Caco-2 (cell line): ENCODE results near the gene DNAJB14. TPM values are rescaled to one million over a fixed set of nuclear protein-coding genes. Genes with fewer than 3 reads are reported as not detected.

Source experiments
- BruUV-seq: library from RNA; stranded (reverse); fragments of 400-500 nt; replicated peaks from 2 replicates; lab custom pipeline; 2021; lab: Mats Ljungman, UMichigan
- CTCF ChIA-PET: fragments of 300-600 bp; sonication (Branson Sonifier 250); formaldehyde crosslinking; loops from one replicate; lab custom pipeline; 2022; ENCODE audit warnings: antibody characterized with exemption; lab: Charles Lee
- POLR2A ChIA-PET: fragments of 300-600 bp; sonication (Branson Sonifier 250); formaldehyde crosslinking; loops from one replicate; lab custom pipeline; 2022; ENCODE audit warnings: antibody characterized with exemption; lab: Charles Lee
- DNase-seq, 2 experiments: peaks; one replicate each; pipeline versions ENCODE4 v3.0.0 to v3.0.0-alpha.2; 2020 to 2022
- H3K27me3 ChIP-seq: replicated peaks from 2 replicates; pipeline ENCODE4 v1.6.0; 2011; ENCODE audit warnings: low read length; ENCODE audit not compliant: control insufficient read depth, insufficient read depth
- H3K36me3 ChIP-seq: 2 replicates; pipeline ENCODE4 v1.5.1; 2011; ENCODE audit warnings: low read length; ENCODE audit not compliant: control insufficient read depth, insufficient read depth
- H3K4me1 ChIP-seq: fragments of 250-450 bp; sonication (Bioruptor Pico); 2 replicates; pipeline ENCODE4 v1.5.1; 2020; ENCODE audit warnings: mild to moderate bottlenecking
- H3K4me3 ChIP-seq: 2 replicates; pipeline ENCODE4 v1.5.1; 2011; ENCODE audit warnings: low read depth, mild to moderate bottlenecking, control low read depth, low read length
- H3K9me3 ChIP-seq: fragments of 250-450 bp; sonication (Bioruptor Pico); 2 replicates; pipeline ENCODE4 v1.5.1; 2020; ENCODE audit warnings: mild to moderate bottlenecking, moderate library complexity
- H3K27ac Mint-ChIP-seq: one replicate; pipeline ENCODE4 v1.8.0; 2022; ENCODE audit warnings: mixed read lengths; ENCODE audit not compliant: unreplicated experiment
- H3K27me3 Mint-ChIP-seq: one replicate; pipeline ENCODE4 v1.8.0; 2022; ENCODE audit warnings: mixed read lengths; ENCODE audit not compliant: insufficient read depth, unreplicated experiment
- H3K36me3 Mint-ChIP-seq: one replicate; pipeline ENCODE4 v1.8.0; 2022; ENCODE audit warnings: mild to moderate bottlenecking, mixed read lengths; ENCODE audit not compliant: insufficient read depth, unreplicated experiment
- H3K4me1 Mint-ChIP-seq: one replicate; pipeline ENCODE4 v1.8.0; 2022; ENCODE audit warnings: low read depth, mixed read lengths; ENCODE audit not compliant: unreplicated experiment
- H3K4me3 Mint-ChIP-seq: one replicate; pipeline ENCODE4 v1.8.0; 2022; ENCODE audit warnings: mild to moderate bottlenecking, moderate library complexity, mixed read lengths; ENCODE audit not compliant: unreplicated experiment
- H3K9me3 Mint-ChIP-seq: one replicate; pipeline ENCODE4 v1.8.0; 2022; ENCODE audit warnings: mixed read lengths; ENCODE audit not compliant: unreplicated experiment
- intact Hi-C: fragments of 100-400 bp; cut with micrococcal nuclease; formaldehyde crosslinking; loops from one replicate; pipeline ENCODE4 v1.10.0; 2022; ENCODE audit not compliant: unreplicated experiment
- total RNA-seq: library from RNA; stranded (reverse); gene quantifications from 2 replicates; pipeline ENCODE4 v1.2.3, GENCODE V29; 2022
- TF ChIP-seq, protein P1 (sequence below), 2 experiments: fragments of 200-600 bp in 1 of 2; IDR thresholded peaks; 1 replicate in 1 of 2; 2 replicates in 1 of 2; pipeline versions ENCODE4 v1.5.1 to v1.8.0; 2011 to 2022; ENCODE audit warnings: antibody characterized with exemption in 1 of 2, control low read depth in 1 of 2, inconsistent platforms in 1 of 2, low read depth in 1 of 2, low read length in 1 of 2, mild to moderate bottlenecking in 1 of 2, moderate library complexity in 1 of 2; ENCODE audit not compliant: insufficient read depth in 1 of 2, severe bottlenecking in 1 of 2, unreplicated experiment in 1 of 2

DNAJB14 gene
- total RNA-seq, 1 experiment from 2014 or later, result 37.3 TPM

DNA sequence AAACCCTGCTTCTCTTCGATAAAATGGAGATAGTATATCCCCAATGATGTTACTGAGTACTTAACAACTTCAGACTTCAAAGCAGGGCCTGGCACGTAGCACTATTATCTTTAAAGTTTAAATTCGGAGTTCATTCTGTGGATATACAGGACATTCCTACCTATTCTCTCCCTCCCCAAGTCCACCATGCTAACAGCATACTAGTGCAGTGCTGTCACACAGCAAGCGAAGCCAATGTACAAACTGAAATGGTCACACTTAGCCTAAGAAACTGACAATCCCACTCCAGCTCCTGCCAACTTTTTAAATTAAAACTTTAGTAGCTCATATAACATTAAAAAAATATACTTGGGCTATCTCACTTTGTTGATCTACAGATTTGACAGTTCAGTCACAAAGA lies 1.2 kb upstream of the DNAJB14 start:
- TF ChIP-seq, protein P1, sequence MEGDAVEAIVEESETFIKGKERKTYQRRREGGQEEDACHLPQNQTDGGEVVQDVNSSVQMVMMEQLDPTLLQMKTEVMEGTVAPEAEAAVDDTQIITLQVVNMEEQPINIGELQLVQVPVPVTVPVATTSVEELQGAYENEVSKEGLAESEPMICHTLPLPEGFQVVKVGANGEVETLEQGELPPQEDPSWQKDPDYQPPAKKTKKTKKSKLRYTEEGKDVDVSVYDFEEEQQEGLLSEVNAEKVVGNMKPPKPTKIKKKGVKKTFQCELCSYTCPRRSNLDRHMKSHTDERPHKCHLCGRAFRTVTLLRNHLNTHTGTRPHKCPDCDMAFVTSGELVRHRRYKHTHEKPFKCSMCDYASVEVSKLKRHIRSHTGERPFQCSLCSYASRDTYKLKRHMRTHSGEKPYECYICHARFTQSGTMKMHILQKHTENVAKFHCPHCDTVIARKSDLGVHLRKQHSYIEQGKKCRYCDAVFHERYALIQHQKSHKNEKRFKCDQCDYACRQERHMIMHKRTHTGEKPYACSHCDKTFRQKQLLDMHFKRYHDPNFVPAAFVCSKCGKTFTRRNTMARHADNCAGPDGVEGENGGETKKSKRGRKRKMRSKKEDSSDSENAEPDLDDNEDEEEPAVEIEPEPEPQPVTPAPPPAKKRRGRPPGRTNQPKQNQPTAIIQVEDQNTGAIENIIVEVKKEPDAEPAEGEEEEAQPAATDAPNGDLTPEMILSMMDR (IDR thresholded peaks at IDR 0.05; ENCODE audit: insufficient read depth in 1 of 2, low read depth in 1 of 2, low read length in 1 of 2, severe bottlenecking in 1 of 2, unreplicated experiment in 1 of 2), result no peak
- Mint-ChIP-seq H3K27me3 (no peaks in the 10 kb centered on the region), H3K4me1 (no peaks in the 10 kb centered on the region), H3K9me3 (no peaks in the 10 kb centered on the region), H3K4me3 (peak overlapping the region; percentile 100), H3K27ac (no peak overlapping the region), H3K36me3 (peaks cover 34% of the 10 kb centered on the region)
- DNase-seq, result no peak
- Histone ChIP-seq H3K4me3 (no peak overlapping the region), H3K4me1 (peaks cover 16% of the 10 kb centered on the region; the same call in 1 of the 2 replicates), H3K36me3 (no peaks in the 10 kb centered on the region), H3K9me3 (no peaks in the 10 kb centered on the region), H3K27me3 (no peaks in the 10 kb centered on the region)
- BruUV-seq, result no TSS peak
- POLR2A ChIA-PET, result interaction anchor here (1.4 kb wide), 1 partner anchor 53 kb away, joined by 3 read pairs; the partner anchor contains the start of gene LAMTOR3
- CTCF ChIA-PET, result interaction anchor here (1.0 kb wide), 1 partner anchor 53 kb away, joined by 3 read pairs; the partner anchor contains the start of gene LAMTOR3
- intact Hi-C loops, result no loop called here

GRCh38 chr4:99947190-99947578 lies 766 bp upstream of the DNAJB14 start:
- H3K27me3 ChIP-seq, result no peaks in the 10 kb centered on the region
- no peaks in the 10 kb centered on the region for H3K9me3 Mint-ChIP-seq
- intact Hi-C loops, result no loop called here
- peaks cover 34% of the 10 kb centered on the region for H3K36me3 Mint-ChIP-seq
- TF ChIP-seq, protein P1 (IDR thresholded peaks at IDR 0.05; ENCODE audit: insufficient read depth in 1 of 2, low read depth in 1 of 2, low read length in 1 of 2, severe bottlenecking in 1 of 2, unreplicated experiment in 1 of 2), result no peak
- H3K36me3 ChIP-seq, result no peaks in the 10 kb centered on the region
- POLR2A ChIA-PET, result interaction anchor here (1.4 kb wide), 1 partner anchor 53 kb away, joined by 3 read pairs; the partner anchor contains the start of gene LAMTOR3
- H3K4me3 Mint-ChIP-seq, result peak overlapping the region; percentile 100
- BruUV-seq, result no TSS peak
- no peak for DNase-seq
- peaks cover 16% of the 10 kb centered on the region; the same call in 1 of the 2 replicates for H3K4me1 ChIP-seq
- CTCF ChIA-PET, result interaction anchor here (1.0 kb wide), 1 partner anchor 53 kb away, joined by 3 read pairs; the partner anchor contains the start of gene LAMTOR3
- peak overlapping the region; percentile 84 for H3K4me3 ChIP-seq
- no peaks in the 10 kb centered on the region for H3K9me3 ChIP-seq
- H3K27me3 Mint-ChIP-seq, result no peaks in the 10 kb centered on the region
- H3K4me1 Mint-ChIP-seq, result no peaks in the 10 kb centered on the region
- H3K27ac Mint-ChIP-seq, result peak overlapping the region; percentile 99

GRCh38 chr4:99945718-99946355 lies 581 bp downstream of the DNAJB14 start:
- POLR2A ChIA-PET, result interaction anchor here (1.4 kb wide), 1 partner anchor 52 kb away, joined by 3 read pairs; the partner anchor contains the start of gene LAMTOR3
- peak; percentile 35 to 52 for DNase-seq

More at GRCh38 chr4:99945718-99946355, 581 bp downstream of the DNAJB14 start:
- CTCF ChIA-PET, result no interaction called here
- intact Hi-C loops, result no loop called here
- Mint-ChIP-seq H3K4me3 (peak overlapping the region; percentile 100), H3K4me1 (no peaks in the 10 kb centered on the region), H3K27me3 (no peaks in the 10 kb centered on the region), H3K36me3 (peaks cover 34% of the 10 kb centered on the region), H3K27ac (peak overlapping the region; percentile 99), H3K9me3 (no peaks in the 10 kb centered on the region)
- TF ChIP-seq, protein P1 (IDR thresholded peaks at IDR 0.05; ENCODE audit: insufficient read depth in 1 of 2, low read depth in 1 of 2, low read length in 1 of 2, severe bottlenecking in 1 of 2, unreplicated experiment in 1 of 2), result no peak
- BruUV-seq, result no TSS peak
- Histone ChIP-seq H3K27me3 (no peaks in the 10 kb centered on the region), H3K36me3 (no peaks in the 10 kb centered on the region), H3K9me3 (no peaks in the 10 kb centered on the region), H3K4me3 (peak overlapping the region; percentile 84), H3K4me1 (peaks cover 16% of the 10 kb centered on the region; the same call in 1 of the 2 replicates)
